Osteocyte (in vitro differentiated cells): ENCODE data around the gene PRODH2. TPM values are rescaled to one million over a fixed set of nuclear protein-coding genes. Genes with fewer than 3 reads are reported as not detected.

Source experiments
- DNase-seq: peaks from one replicate; pipeline ENCODE4 v3.0.0; 2021; ENCODE audit warnings: mixed read lengths; ENCODE audit not compliant: unreplicated experiment; ENCODE audit errors: extremely low spot score
- H3K27ac Mint-ChIP-seq: one replicate; pipeline ENCODE4 v1.8.0; 2021; ENCODE audit warnings: mild to moderate bottlenecking, mixed read lengths; ENCODE audit not compliant: unreplicated experiment
- H3K27me3 Mint-ChIP-seq: one replicate; pipeline ENCODE4 v1.8.0; 2021; ENCODE audit warnings: mixed read lengths; ENCODE audit not compliant: unreplicated experiment
- H3K36me3 Mint-ChIP-seq: one replicate; pipeline ENCODE4 v1.8.0; 2021; ENCODE audit warnings: mixed read lengths; ENCODE audit not compliant: unreplicated experiment
- H3K4me1 Mint-ChIP-seq: one replicate; pipeline ENCODE4 v1.8.0; 2021; ENCODE audit warnings: mixed read lengths; ENCODE audit not compliant: unreplicated experiment
- H3K4me3 Mint-ChIP-seq: one replicate; pipeline ENCODE4 v1.8.0; 2021; ENCODE audit warnings: mild to moderate bottlenecking, moderate library complexity, mixed read lengths; ENCODE audit not compliant: unreplicated experiment
- H3K9me3 Mint-ChIP-seq: one replicate; pipeline ENCODE4 v1.8.0; 2021; ENCODE audit warnings: mixed read lengths; ENCODE audit not compliant: unreplicated experiment
- total RNA-seq: library from RNA; stranded (reverse); gene quantifications from 2 replicates; pipeline ENCODE4 v1.2.1, GENCODE V29; 2021
- TF ChIP-seq, protein P1 (sequence below): fragments of 200-600 bp; sonication (generic); IDR thresholded peaks from 2 replicates; pipeline ENCODE4 v1.5.0; 2021; ENCODE audit warnings: antibody characterized with exemption, mild to moderate bottlenecking, moderate library complexity

Gene PRODH2
- total RNA-seq, 1 donor from 2014 or later, result not detected

DNA sequence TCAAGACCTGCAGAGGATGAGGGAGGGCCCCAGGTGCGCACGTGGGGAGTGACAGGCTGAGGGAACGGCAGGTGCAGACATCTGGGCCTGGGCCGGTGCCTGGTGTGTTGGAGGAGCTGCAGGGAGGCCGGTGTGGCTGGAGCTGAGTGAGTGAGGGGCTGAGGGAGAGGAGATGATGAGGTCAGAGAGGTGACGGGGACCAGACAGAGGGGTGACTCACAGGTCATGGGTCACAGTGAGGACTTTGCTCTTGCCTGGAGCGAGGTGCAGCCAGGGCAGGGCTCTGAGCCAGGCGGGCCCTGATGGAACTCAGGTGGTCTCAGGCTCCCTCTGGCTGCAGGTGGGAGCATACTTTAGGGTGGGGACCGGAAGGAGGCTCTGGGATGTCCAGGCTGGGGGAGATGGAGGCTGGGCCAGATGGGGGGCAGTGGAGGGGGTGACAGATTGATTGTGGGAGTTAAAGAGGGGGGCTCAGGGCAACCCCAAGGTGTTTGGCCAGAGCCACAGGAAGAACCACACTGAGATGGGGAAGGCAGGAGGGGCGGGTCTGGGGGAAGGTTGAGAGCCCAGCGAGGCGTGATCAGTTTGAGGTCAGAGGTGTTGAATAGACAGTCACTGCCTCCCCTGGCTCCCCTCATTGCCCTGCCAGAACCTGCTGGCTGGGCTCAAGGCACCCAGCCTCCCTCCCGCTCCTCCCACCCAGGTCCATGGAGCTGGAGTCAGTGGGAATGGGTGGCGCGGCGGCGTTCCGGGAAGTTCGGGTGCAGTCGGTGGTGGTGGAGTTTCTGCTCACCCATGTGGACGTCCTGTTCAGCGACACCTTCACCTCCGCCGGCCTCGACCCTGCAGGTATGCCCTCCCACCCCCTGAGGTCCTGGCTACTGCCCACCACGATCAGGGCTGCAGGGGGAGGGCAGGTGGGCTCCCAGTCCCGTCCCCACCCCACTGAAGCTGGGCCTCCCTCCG is 28.9 kb downstream of the PRODH2 start:
- no peak for DNase-seq
- Mint-ChIP-seq H3K27ac (no peak overlapping the region), H3K36me3 (peaks cover 12% of the 10 kb centered on the region), H3K4me1 (no peaks in the 10 kb centered on the region), H3K4me3 (no peak overlapping the region), H3K9me3 (no peaks in the 10 kb centered on the region), H3K27me3 (no peaks in the 10 kb centered on the region)
- TF ChIP-seq, protein P1, sequence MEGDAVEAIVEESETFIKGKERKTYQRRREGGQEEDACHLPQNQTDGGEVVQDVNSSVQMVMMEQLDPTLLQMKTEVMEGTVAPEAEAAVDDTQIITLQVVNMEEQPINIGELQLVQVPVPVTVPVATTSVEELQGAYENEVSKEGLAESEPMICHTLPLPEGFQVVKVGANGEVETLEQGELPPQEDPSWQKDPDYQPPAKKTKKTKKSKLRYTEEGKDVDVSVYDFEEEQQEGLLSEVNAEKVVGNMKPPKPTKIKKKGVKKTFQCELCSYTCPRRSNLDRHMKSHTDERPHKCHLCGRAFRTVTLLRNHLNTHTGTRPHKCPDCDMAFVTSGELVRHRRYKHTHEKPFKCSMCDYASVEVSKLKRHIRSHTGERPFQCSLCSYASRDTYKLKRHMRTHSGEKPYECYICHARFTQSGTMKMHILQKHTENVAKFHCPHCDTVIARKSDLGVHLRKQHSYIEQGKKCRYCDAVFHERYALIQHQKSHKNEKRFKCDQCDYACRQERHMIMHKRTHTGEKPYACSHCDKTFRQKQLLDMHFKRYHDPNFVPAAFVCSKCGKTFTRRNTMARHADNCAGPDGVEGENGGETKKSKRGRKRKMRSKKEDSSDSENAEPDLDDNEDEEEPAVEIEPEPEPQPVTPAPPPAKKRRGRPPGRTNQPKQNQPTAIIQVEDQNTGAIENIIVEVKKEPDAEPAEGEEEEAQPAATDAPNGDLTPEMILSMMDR, result no peak

DNA sequence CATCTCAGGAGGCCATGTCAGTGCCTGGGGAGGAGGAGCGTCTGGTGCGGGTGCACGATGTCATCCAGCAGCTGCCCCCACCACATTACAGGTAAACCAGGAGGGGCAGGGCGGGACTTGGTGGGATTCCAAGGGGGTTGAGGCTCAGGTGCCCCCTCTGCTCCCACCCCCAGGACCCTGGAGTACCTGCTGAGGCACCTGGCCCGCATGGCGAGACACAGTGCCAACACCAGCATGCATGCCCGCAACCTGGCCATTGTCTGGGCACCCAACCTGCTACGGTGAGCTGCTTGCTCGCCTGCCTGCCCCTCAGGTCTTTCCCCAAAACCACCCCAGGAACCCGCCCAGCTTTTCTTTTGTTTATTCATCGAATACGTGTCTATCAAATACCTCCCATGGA is 30.1 kb downstream of the PRODH2 start:
- Mint-ChIP-seq H3K4me1 (no peaks in the 10 kb centered on the region), H3K9me3 (no peaks in the 10 kb centered on the region), H3K27ac (no peak overlapping the region), H3K27me3 (no peaks in the 10 kb centered on the region), H3K36me3 (peaks cover 12% of the 10 kb centered on the region), H3K4me3 (no peak overlapping the region)
- DNase-seq, result no peak
- TF ChIP-seq, protein P1, result no peak

DNA sequence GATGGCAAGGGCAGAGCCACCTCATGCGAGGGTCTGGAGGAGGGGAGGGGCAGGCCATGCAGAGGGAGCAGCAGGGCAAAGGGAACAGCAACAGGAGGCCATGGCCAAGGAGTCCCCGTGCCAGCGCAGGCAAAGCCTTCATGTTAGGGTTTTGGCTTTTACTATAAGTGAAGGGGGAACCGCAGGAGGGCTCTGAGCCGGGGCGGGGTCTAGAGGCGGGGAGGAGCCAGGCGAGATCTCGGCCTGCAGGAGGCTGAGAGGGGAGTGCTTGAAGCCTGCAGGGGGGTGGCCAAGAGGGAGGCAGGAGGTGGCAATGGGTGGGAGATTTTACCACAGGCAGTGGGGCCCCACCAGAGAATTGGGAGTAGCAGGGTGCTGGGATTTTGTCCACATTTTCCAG is 31.0 kb downstream of the PRODH2 start:
- Mint-ChIP-seq H3K27me3 (no peaks in the 10 kb centered on the region), H3K4me3 (no peak overlapping the region), H3K9me3 (no peaks in the 10 kb centered on the region), H3K27ac (no peak overlapping the region), H3K36me3 (peaks cover 12% of the 10 kb centered on the region), H3K4me1 (peaks cover 6% of the 10 kb centered on the region)
- DNase-seq, result no peak
- TF ChIP-seq, protein P1, result no peak

DNA sequence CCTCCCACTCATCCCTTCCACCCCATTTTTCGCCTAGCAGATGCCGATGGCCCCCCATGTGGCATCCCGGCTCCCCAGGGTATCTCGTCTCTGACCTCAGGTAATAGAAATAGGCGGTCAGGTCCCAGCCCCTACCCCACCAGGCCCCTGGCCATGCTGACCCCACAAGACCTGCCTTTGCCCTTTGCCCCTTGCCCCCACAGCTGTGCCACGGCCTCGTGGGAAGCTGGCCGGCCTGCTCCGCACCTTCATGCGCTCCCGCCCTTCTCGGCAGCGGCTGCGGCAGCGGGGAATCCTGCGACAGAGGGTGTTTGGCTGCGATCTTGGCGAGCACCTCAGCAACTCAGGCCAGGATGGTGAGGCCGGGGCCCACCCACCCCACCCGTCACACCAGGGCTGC is 31.9 kb downstream of the PRODH2 start:
- TF ChIP-seq, protein P1, result no peak
- Mint-ChIP-seq H3K36me3 (peaks cover 12% of the 10 kb centered on the region), H3K4me1 (peaks cover 13% of the 10 kb centered on the region), H3K27ac (no peak overlapping the region), H3K4me3 (no peak overlapping the region), H3K27me3 (no peaks in the 10 kb centered on the region), H3K9me3 (no peaks in the 10 kb centered on the region)
- no peak for DNase-seq

DNA sequence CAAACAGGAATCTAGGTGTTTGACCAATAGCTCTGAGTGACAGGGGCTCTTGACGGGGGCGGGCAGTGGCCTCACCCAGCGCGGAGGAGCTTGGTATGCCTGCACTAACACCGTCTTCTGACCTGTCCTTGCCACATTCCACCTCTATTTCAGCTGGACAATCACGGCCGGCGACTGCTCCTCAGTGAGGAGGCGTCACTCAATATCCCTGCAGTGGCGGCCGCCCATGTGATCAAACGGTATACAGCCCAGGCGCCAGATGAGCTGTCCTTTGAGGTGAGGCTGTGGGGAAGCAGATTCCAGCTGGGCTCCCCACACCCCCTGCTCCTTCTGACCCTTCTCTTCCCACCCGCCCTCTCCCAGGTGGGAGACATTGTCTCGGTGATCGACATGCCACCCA is 32.6 kb downstream of the PRODH2 start:
- Mint-ChIP-seq H3K36me3 (peaks cover 12% of the 10 kb centered on the region), H3K27me3 (no peaks in the 10 kb centered on the region), H3K4me1 (peaks cover 14% of the 10 kb centered on the region), H3K4me3 (no peak overlapping the region), H3K9me3 (no peaks in the 10 kb centered on the region), H3K27ac (no peak overlapping the region)
- no peak for DNase-seq
- TF ChIP-seq, protein P1, result no peak
